PC-3 (cell line): ENCODE measurements around the gene HNRNPU. TPM values are rescaled to one million over a fixed set of nuclear protein-coding genes. Genes with fewer than 3 reads are reported as not detected.

ENCODE experiments used
- ATAC-seq: fragments of 200-7000 bp; cut with Tn5 transposase; 2 replicates; pipeline ENCODE4 v1.9.1; 2020; ENCODE audit warnings: mild to moderate bottlenecking, moderate library complexity
- BruUV-seq: library from RNA; stranded (reverse); fragments of 400-500 nt; replicated peaks from 2 replicates; lab custom pipeline; 2021; lab: Mats Ljungman, UMichigan
- CTCF ChIA-PET: fragments of 300-600 bp; sonication (Branson Sonifier 250); formaldehyde crosslinking; loops from one replicate; lab custom pipeline; 2022; ENCODE audit warnings: antibody characterized with exemption; lab: Charles Lee
- POLR2A ChIA-PET: fragments of 300-600 bp; sonication (Branson Sonifier 250); formaldehyde crosslinking; loops from one replicate; lab custom pipeline; 2022; ENCODE audit warnings: antibody characterized with exemption; ENCODE audit not compliant: unreplicated experiment; lab: Charles Lee
- DNase-seq: peaks from one replicate; pipeline ENCODE4 v3.0.0-alpha.2; 2015
- H2AFZ ChIP-seq: fragments of 300-600 bp; sonication (generic); 2 replicates; pipeline ENCODE4 v1.6.0; 2016; ENCODE audit warnings: antibody characterized with exemption, low read length
- H3F3A ChIP-seq: fragments of 300-600 bp; sonication (generic); one replicate; pipeline ENCODE4 v1.6.0; 2017; ENCODE audit warnings: antibody characterized with exemption, low read length, control low read depth, mild to moderate bottlenecking; ENCODE audit not compliant: unreplicated experiment
- H3K27ac ChIP-seq: fragments of 300-600 bp; sonication (generic); 2 replicates; pipeline ENCODE4 v1.5.1; 2016; ENCODE audit warnings: mild to moderate bottlenecking, low read length
- H3K27me3 ChIP-seq: fragments of 300-600 bp; sonication (generic); 2 replicates; pipeline ENCODE4 v1.6.1; 2016; ENCODE audit warnings: low read length, mixed read lengths
- H3K36me3 ChIP-seq: fragments of 300-600 bp; sonication (generic); 2 replicates; pipeline ENCODE4 v1.6.1; 2016; ENCODE audit warnings: low read depth, mixed run types, low read length, mixed read lengths
- H3K4me1 ChIP-seq: fragments of 300-600 bp; sonication (generic); 2 replicates; pipeline ENCODE4 v1.5.1; 2016; ENCODE audit warnings: low read length; ENCODE audit not compliant: insufficient read depth
- H3K4me2 ChIP-seq: fragments of 300-600 bp; sonication (generic); 2 replicates; pipeline ENCODE4 v1.6.0; 2016; ENCODE audit warnings: low read length
- H3K4me3 ChIP-seq: fragments of 300-600 bp; sonication (generic); 2 replicates; pipeline ENCODE4 v1.5.1; 2016; ENCODE audit warnings: mild to moderate bottlenecking, low read length, mixed read lengths
- H3K79me2 ChIP-seq: fragments of 300-600 bp; sonication (generic); 2 replicates; pipeline ENCODE4 v1.6.1; 2017; ENCODE audit warnings: low read length, mixed read lengths
- H3K9ac ChIP-seq: fragments of 300-600 bp; sonication (generic); 2 replicates; pipeline ENCODE4 v1.6.0; 2016; ENCODE audit warnings: mild to moderate bottlenecking, low read length
- H3K9me2 ChIP-seq: fragments of 300-600 bp; sonication (generic); replicated peaks from 2 replicates; pipeline ENCODE4 v1.6.1; 2016; ENCODE audit warnings: mixed run types, low read length, mixed read lengths
- H3K9me3 ChIP-seq: fragments of 300-600 bp; sonication (generic); 2 replicates; pipeline ENCODE4 v1.6.1; 2016; ENCODE audit warnings: low read length, mixed read lengths
- H4K20me1 ChIP-seq: fragments of 300-600 bp; sonication (generic); 2 replicates; pipeline ENCODE4 v1.6.1; 2016; ENCODE audit warnings: low read length, mixed read lengths
- EZH2 ChIP-seq: fragments of 300-600 bp; sonication (generic); IDR thresholded peaks from one replicate; pipeline ENCODE4 v1.6.1; 2017; ENCODE audit warnings: antibody characterized with exemption, mild to moderate bottlenecking, low read length; ENCODE audit not compliant: unreplicated experiment
- EZH2phosphoT487 ChIP-seq: fragments of 300-600 bp; sonication (generic); IDR thresholded peaks from 2 replicates; pipeline ENCODE4 v1.6.1; 2018; ENCODE audit warnings: mild to moderate bottlenecking, antibody characterized with exemption, low read length, borderline replicate concordance
- intact Hi-C: fragments of 100-400 bp; cut with micrococcal nuclease; formaldehyde crosslinking; loops from 2 replicates; pipeline ENCODE4 v1.9.0; 2023
- total RNA-seq: library from RNA; depleted of rRNA; stranded (reverse); fragments of >200 nt; gene quantifications from 2 replicates; pipeline ENCODE4 v1.2.3, GENCODE V29; 2014
- TF ChIP-seq, protein P1 (sequence below): fragments of 300-600 bp; sonication (generic); conservative IDR thresholded peaks from 2 replicates; pipeline ENCODE4 v1.5.1; 2017; ENCODE audit warnings: antibody characterized with exemption, low read depth, mild to moderate bottlenecking, low read length

The HNRNPU gene
- total RNA-seq, 1 experiment from 2014 or later: 431 TPM

- Histone ChIP-seq H3K27ac (peak overlapping the region; percentile 75), H3K4me1 (peaks cover 24% of the 10 kb centered on the region), H3K36me3 (peaks cover 49% of the 10 kb centered on the region), H3K9ac (peak overlapping the region; percentile 95), H4K20me1 (peaks cover 49% of the 10 kb centered on the region), H3K4me2 (peak overlapping the region; percentile 90), H3K4me3 (peak overlapping the region; percentile 80), H2AFZ (no peak overlapping the region), H3K9me3 (no peaks in the 10 kb centered on the region), H3K79me2 (peaks cover 69% of the 10 kb centered on the region), H3K27me3 (no peaks in the 10 kb centered on the region), H3F3A (peaks cover 9% of the 10 kb centered on the region), H3K9me2 (no peaks in the 10 kb centered on the region)
- BruUV-seq: no TSS peak
- ATAC-seq (peak; percentile 75), DNase-seq (peak; percentile 96)
- intact Hi-C loops: loop anchor here (5.0 kb wide), 1 partner anchor 54 kb away; no protein-coding TSS in a partner anchor
- ChIA-PET POLR2A (interaction anchor here (0.6 to 1.9 kb wide), 4 partner anchors 28 to 239 kb away, joined by 5 to 16 read pairs (median 10); a partner anchor contains a TSS), CTCF (interaction anchor here (0.6 to 1.2 kb wide), 4 partner anchors 107 to 290 kb away, joined by 3 to 6 read pairs (median 4); a partner anchor contains a TSS)
- TF ChIP-seq EZH2 (no peak), EZH2phosphoT487 (peak; percentile 78)
- TF ChIP-seq, protein P1, sequence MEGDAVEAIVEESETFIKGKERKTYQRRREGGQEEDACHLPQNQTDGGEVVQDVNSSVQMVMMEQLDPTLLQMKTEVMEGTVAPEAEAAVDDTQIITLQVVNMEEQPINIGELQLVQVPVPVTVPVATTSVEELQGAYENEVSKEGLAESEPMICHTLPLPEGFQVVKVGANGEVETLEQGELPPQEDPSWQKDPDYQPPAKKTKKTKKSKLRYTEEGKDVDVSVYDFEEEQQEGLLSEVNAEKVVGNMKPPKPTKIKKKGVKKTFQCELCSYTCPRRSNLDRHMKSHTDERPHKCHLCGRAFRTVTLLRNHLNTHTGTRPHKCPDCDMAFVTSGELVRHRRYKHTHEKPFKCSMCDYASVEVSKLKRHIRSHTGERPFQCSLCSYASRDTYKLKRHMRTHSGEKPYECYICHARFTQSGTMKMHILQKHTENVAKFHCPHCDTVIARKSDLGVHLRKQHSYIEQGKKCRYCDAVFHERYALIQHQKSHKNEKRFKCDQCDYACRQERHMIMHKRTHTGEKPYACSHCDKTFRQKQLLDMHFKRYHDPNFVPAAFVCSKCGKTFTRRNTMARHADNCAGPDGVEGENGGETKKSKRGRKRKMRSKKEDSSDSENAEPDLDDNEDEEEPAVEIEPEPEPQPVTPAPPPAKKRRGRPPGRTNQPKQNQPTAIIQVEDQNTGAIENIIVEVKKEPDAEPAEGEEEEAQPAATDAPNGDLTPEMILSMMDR: no peak
These were observed 1.4 kb downstream of the HNRNPU start for GRCh38 chr1:244862699-244863490.

- H3K36me3 ChIP-seq: peaks cover 55% of the 10 kb centered on the region
- H3K4me3 ChIP-seq: peak overlapping the region; percentile 80
- H3K9me3 ChIP-seq: no peaks in the 10 kb centered on the region
- H2AFZ ChIP-seq: no peak overlapping the region
- no peak for TF ChIP-seq EZH2phosphoT487
- TF ChIP-seq EZH2: no peak
- TF ChIP-seq, protein P1: no peak
- H3K4me2 ChIP-seq: peak overlapping the region; percentile 90
- CTCF ChIA-PET: interaction anchor here (0.6 kb wide), 1 partner anchor 290 kb away, joined by 4 read pairs; no protein-coding TSS in a partner anchor
- H3K9me2 ChIP-seq: no peaks in the 10 kb centered on the region
- H4K20me1 ChIP-seq: peaks cover 55% of the 10 kb centered on the region
- peaks cover 9% of the 10 kb centered on the region for H3F3A ChIP-seq
- H3K4me1 ChIP-seq: peaks cover 24% of the 10 kb centered on the region
- DNase-seq: no peak
- peak overlapping the region; percentile 95 for H3K9ac ChIP-seq
- intact Hi-C loops: loop anchor here (5.0 kb wide), 1 partner anchor 55 kb away; no protein-coding TSS in a partner anchor
- BruUV-seq: TSS peak; percentile 21
- ATAC-seq: no peak
- peak overlapping the region; percentile 75 for H3K27ac ChIP-seq
- H3K27me3 ChIP-seq: no peaks in the 10 kb centered on the region
- POLR2A ChIA-PET: interaction anchor here (0.6 to 1.1 kb wide), 2 partner anchors 27 to 102 kb away, joined by 8 to 16 read pairs; no protein-coding TSS in a partner anchor
- H3K79me2 ChIP-seq: peaks cover 75% of the 10 kb centered on the region
These were observed 2.0 kb downstream of the HNRNPU start for GRCh38 chr1:244862354-244862698.
